ENCODE results near the gene PLPP4.

The PLPP4 gene

GRCh38 chr10:120540486-120540885 is 83.5 kb downstream of the PLPP4 start:
- no peaks in the 10 kb centered on the region for H3K27me3 ChIP-seq (ENCODE audit: low read length)
- no peak overlapping the region for H3K4me2 ChIP-seq (ENCODE audit: low read depth, low read length, poor library complexity, severe bottlenecking)
- no peaks in the 10 kb centered on the region for H4K20me1 ChIP-seq (ENCODE audit: low read depth, low read length)
- no peak overlapping the region for H2AFZ ChIP-seq (ENCODE audit: low read depth, low read length, severe bottlenecking)
- no peak overlapping the region for H3K27ac ChIP-seq (ENCODE audit: low read depth, low read length)
- no peaks in the 10 kb centered on the region for H3K9me2 ChIP-seq (replicated peaks; ENCODE audit: insufficient read depth, low read length)
- H3K9me3 ChIP-seq (ENCODE audit: insufficient read depth, low read length) = no peaks in the 10 kb centered on the region
- no peaks in the 10 kb centered on the region for H3K79me2 ChIP-seq (ENCODE audit: insufficient read depth, low read length)
- H3K36me3 ChIP-seq (ENCODE audit: low read length) = no peaks in the 10 kb centered on the region
- no peak overlapping the region for H3K4me3 ChIP-seq (ENCODE audit: insufficient read depth, low read length, poor library complexity, severe bottlenecking)
- H3F3A ChIP-seq (ENCODE audit: insufficient read depth) = no peaks in the 10 kb centered on the region
- TF ChIP-seq EZH2phosphoT487 (conservative IDR thresholded peaks at IDR 0.05; ENCODE audit: low read length) = no peak
- TF ChIP-seq, protein P1, sequence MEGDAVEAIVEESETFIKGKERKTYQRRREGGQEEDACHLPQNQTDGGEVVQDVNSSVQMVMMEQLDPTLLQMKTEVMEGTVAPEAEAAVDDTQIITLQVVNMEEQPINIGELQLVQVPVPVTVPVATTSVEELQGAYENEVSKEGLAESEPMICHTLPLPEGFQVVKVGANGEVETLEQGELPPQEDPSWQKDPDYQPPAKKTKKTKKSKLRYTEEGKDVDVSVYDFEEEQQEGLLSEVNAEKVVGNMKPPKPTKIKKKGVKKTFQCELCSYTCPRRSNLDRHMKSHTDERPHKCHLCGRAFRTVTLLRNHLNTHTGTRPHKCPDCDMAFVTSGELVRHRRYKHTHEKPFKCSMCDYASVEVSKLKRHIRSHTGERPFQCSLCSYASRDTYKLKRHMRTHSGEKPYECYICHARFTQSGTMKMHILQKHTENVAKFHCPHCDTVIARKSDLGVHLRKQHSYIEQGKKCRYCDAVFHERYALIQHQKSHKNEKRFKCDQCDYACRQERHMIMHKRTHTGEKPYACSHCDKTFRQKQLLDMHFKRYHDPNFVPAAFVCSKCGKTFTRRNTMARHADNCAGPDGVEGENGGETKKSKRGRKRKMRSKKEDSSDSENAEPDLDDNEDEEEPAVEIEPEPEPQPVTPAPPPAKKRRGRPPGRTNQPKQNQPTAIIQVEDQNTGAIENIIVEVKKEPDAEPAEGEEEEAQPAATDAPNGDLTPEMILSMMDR (IDR thresholded peaks at IDR 0.05; ENCODE audit: insufficient read depth, low read length, poor library complexity, severe bottlenecking) = no peak
- H3K9ac ChIP-seq (ENCODE audit: low read length) = no peak overlapping the region

GRCh38 chr10:120541984-120542383 is 85.0 kb downstream of the PLPP4 start:
- Histone ChIP-seq H2AFZ (ENCODE audit: low read depth, low read length, severe bottlenecking) (no peak overlapping the region), H3K9ac (ENCODE audit: low read length) (no peak overlapping the region), H3K9me2 (replicated peaks; ENCODE audit: insufficient read depth, low read length) (no peaks in the 10 kb centered on the region), H3K79me2 (ENCODE audit: insufficient read depth, low read length) (no peaks in the 10 kb centered on the region), H3K4me3 (ENCODE audit: insufficient read depth, low read length, poor library complexity, severe bottlenecking) (no peak overlapping the region), H3K36me3 (ENCODE audit: low read length) (no peaks in the 10 kb centered on the region), H3K9me3 (ENCODE audit: insufficient read depth, low read length) (no peaks in the 10 kb centered on the region), H3K4me2 (ENCODE audit: low read depth, low read length, poor library complexity, severe bottlenecking) (no peak overlapping the region), H3K27ac (ENCODE audit: low read depth, low read length) (no peak overlapping the region), H3F3A (ENCODE audit: insufficient read depth) (no peaks in the 10 kb centered on the region), H3K27me3 (ENCODE audit: low read length) (no peaks in the 10 kb centered on the region), H4K20me1 (ENCODE audit: low read depth, low read length) (no peaks in the 10 kb centered on the region)
- TF ChIP-seq, protein P1 (IDR thresholded peaks at IDR 0.05; ENCODE audit: insufficient read depth, low read length, poor library complexity, severe bottlenecking) = no peak
- TF ChIP-seq EZH2phosphoT487 (conservative IDR thresholded peaks at IDR 0.05; ENCODE audit: low read length) = no peak

DNA sequence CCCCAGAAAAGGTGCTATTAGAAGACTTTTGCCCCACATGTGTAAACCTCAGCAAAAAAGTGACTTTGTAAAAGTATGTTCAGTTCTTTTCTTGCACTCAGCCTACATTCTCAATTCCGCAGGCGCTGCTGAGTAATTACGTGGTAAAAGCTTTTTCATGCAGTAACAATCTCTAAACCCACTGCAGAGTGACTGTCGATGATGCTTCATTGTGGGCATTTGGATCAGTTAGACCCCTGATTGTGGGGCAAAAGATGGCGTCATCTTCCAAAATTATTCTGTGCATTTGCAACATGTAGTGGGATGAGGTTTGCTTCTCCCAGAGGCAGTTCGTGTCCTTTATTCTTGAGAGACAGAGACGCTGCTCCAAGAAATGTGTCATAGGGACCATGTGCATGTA is 85.6 kb downstream of the PLPP4 start:
- Histone ChIP-seq H3K27ac (ENCODE audit: low read depth, low read length) (no peak overlapping the region), H3F3A (ENCODE audit: insufficient read depth) (no peaks in the 10 kb centered on the region), H3K79me2 (ENCODE audit: insufficient read depth, low read length) (no peaks in the 10 kb centered on the region), H3K4me2 (ENCODE audit: low read depth, low read length, poor library complexity, severe bottlenecking) (no peak overlapping the region), H3K4me3 (ENCODE audit: insufficient read depth, low read length, poor library complexity, severe bottlenecking) (no peak overlapping the region), H3K27me3 (ENCODE audit: low read length) (no peaks in the 10 kb centered on the region), H3K9me3 (ENCODE audit: insufficient read depth, low read length) (no peaks in the 10 kb centered on the region), H3K9ac (ENCODE audit: low read length) (no peak overlapping the region), H3K9me2 (replicated peaks; ENCODE audit: insufficient read depth, low read length) (no peaks in the 10 kb centered on the region), H2AFZ (ENCODE audit: low read depth, low read length, severe bottlenecking) (no peak overlapping the region), H4K20me1 (ENCODE audit: low read depth, low read length) (no peaks in the 10 kb centered on the region), H3K36me3 (ENCODE audit: low read length) (no peaks in the 10 kb centered on the region)
- TF ChIP-seq, protein P1 (IDR thresholded peaks at IDR 0.05; ENCODE audit: insufficient read depth, low read length, poor library complexity, severe bottlenecking) = no peak
- TF ChIP-seq EZH2phosphoT487 (conservative IDR thresholded peaks at IDR 0.05; ENCODE audit: low read length) = no peak

All from SU-DHL-6 (cell line).